NCI-H1105 (cell line): ENCODE results near the gene COL6A1.
"Not testable (repeated sequence)": the region's sequence is repeated elsewhere in the genome, so short reads cannot be mapped to it uniquely, and the experiment has no call there.

Experiments used
- DNase-seq: peaks from one replicate; lab custom pipeline; 2025; lab: John Stamatoyannopoulos, UW

COL6A1 gene

GRCh38 chr21:45995686-45996179 lies 14.2 kb downstream of the COL6A1 start:
- no peak for DNase-seq

GRCh38 chr21:45996311-45997204 lies 15.0 kb downstream of the COL6A1 start:
- DNase-seq, result no peak

GRCh38 chr21:45997205-45997494 lies 15.6 kb downstream of the COL6A1 start:
- no peak for DNase-seq

- DNase-seq, result no peak
These were observed 16.1 kb downstream of the COL6A1 start for GRCh38 chr21:45997495-45998275.

- DNase-seq, result no peak
These were observed 16.7 kb downstream of the COL6A1 start for GRCh38 chr21:45998276-45998701.

GRCh38 chr21:45998871-45999580 lies 17.5 kb downstream of the COL6A1 start:
- no peak for DNase-seq

- no peak for DNase-seq
These were observed 18.1 kb downstream of the COL6A1 start for GRCh38 chr21:45999581-46000181.

GRCh38 chr21:46000182-46000730 lies 18.7 kb downstream of the COL6A1 start:
- no peak for DNase-seq

- DNase-seq, result no peak
These were observed 19.4 kb downstream of the COL6A1 start for GRCh38 chr21:46000731-46001641.

- no peak for DNase-seq
These were observed 20.5 kb downstream of the COL6A1 start for GRCh38 chr21:46001821-46002681.

- no peak for DNase-seq
These were observed 21.4 kb downstream of the COL6A1 start for GRCh38 chr21:46002841-46003574.

GRCh38 chr21:46003575-46004007 lies 22.0 kb downstream of the COL6A1 start:
- DNase-seq, result no peak

GRCh38 chr21:46004168-46004861 lies 22.7 kb downstream of the COL6A1 start:
- DNase-seq, result no peak

GRCh38 chr21:46005081-46005480 lies 23.5 kb downstream of the COL6A1 start:
- no peak for DNase-seq

GRCh38 chr21:46005481-46005881 lies 23.9 kb downstream of the COL6A1 start:
- no peak for DNase-seq

- not testable (repeated sequence) for DNase-seq
These were observed 24.4 kb downstream of the COL6A1 start for GRCh38 chr21:46005894-46006546.
